ENCODE results near the gene EXOC6.

DNA sequence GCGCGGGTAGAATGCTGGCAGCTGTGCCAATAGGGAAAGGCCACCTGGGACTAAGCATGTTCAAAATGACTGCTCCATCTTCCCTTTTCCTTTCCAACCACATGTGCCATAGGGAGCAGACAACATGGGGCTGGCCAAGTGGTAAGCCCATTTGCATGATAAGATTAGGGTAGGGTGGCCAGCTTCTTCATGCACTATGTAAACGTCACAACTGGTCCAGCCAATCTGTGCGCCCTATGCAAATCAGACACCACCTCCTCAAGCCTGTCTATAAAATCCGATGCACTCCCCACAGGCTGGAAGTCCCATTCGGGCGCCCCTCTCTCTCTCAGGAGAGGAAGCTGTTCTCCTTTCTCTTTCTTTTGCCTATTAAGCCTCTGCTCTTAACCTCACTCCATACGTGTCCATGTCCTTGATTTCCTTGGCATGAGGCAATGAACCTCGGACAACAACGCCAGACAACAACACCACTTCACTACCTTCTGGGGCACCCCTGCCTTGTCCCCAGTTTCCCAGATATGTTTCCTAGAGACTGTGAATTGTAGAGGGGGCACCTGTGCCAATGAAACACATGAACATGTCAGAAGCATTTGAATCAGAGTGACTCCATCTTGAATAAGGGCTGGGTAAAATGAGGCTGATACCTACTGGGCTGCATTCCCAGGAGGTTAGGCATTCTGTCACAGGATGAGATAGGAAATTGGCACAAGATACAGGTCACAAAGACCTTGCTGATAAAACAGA lies 19.1 kb upstream of the EXOC6 start:
- no peak for TF ChIP-seq CEBPB (IDR thresholded peaks at IDR 0.05; ENCODE audit: borderline replicate concordance, low read depth, low read length)
- no peak for TF ChIP-seq BRCA1 (CRISPR knock-in tag; IDR thresholded peaks at IDR 0.05)
